HTR-8/SVneo (cell line): ENCODE measurements around the gene PPL.
A peak's percentile ranks its signal among the peaks of the same experiment; 100 is the strongest.

Source experiments
- DNase-seq: peaks from one replicate; pipeline ENCODE4 v3.0.0; 2011; ENCODE audit warnings: low spot score, mixed read lengths; ENCODE audit not compliant: insufficient read length
- FAIRE-seq: peaks from 2 replicates; lab custom pipeline; 2011; peaks lifted over from hg19 to GRCh38; lab: Jason Lieb, UNC

Gene PPL

GRCh38 chr16:4871071-4871470 lies 65.9 kb downstream of the PPL start:
- FAIRE-seq (no peak), DNase-seq (no peak)

GRCh38 chr16:4870138-4870671 lies 66.7 kb downstream of the PPL start:
- FAIRE-seq (no peak), DNase-seq (no peak)

DNA sequence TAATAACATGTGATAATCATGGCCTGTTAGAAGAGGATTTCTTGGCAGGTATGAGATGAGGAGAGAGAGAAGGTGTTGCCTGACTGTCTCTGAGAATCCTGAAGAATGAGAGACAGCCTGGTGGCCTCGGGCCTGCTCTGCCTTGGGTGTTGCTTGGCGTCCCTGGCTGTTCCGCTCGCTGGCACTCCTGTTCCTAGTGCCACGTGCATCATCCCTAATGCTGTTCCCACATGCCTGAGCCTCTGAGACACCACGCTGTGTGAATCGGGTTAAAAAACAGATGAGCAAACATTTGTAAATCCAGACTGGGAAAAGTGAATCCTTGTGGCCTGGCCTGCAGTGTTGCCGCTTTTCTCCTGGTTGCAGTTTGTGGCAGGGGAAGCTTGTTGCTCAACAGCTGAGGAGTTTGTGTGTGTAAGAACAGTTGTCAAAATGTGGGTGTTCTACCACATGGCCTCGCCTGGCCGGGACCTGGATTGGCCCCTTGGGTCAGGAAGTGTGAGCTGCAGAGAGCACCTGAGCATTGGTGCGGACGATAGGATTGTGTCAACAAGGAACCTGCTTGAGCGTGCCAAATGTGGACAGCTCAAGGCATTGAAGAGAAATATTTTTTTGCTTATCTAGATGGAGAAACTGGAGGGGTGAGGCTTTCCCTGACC lies 67.7 kb downstream of the PPL start:
- DNase-seq (no peak), FAIRE-seq (peak; percentile 46)

GRCh38 chr16:4868535-4868934 lies 68.4 kb downstream of the PPL start:
- no peak for FAIRE-seq

GRCh38 chr16:4868026-4868425 lies 68.9 kb downstream of the PPL start:
- DNase-seq (no peak), FAIRE-seq (no peak)

More at GRCh38 chr16:4868535-4868934, 68.4 kb downstream of the PPL start:
- no peak for DNase-seq

DNA sequence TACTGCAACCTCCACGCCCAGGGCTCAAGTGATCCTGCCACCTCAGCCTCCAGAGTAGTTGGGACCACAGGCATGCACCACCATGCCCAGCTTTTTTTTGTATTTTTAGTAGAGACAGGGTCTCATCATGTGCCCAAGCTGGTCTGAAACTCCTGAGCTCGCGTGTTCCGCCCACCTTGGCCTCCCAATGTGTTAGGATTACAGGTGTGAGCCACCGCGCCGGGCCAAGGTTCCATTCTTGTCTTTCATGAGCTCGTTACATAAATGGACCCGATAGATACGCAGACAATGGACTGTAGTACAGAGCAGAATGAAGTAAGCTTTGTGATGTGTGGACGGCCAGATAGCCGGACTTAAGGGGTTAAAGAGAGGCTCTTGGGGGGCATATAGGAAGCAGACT lies 70.4 kb downstream of the PPL start:
- no peak for DNase-seq
- no peak for FAIRE-seq

GRCh38 chr16:4865231-4865860 lies 71.6 kb downstream of the PPL start:
- FAIRE-seq, result no peak
- DNase-seq, result no peak

DNA sequence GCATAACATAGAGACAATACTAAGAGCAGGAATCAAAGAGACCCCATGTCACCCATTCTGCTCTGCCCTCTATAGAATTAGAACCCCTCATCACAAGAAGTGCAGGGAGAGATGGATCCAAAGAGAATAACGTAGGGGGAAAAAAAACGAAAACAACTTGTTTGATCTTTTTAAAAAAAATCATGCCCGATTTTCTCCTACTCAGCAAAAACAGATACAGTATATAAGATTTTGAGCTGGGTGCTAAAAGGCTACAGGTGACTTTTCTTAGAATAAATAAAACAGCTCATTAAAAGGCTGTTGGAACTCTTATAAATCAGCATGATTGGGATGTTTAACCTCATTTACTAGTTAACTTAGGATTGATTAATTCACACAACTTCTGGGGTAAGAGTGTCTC lies 72.2 kb downstream of the PPL start:
- no peak for FAIRE-seq
- DNase-seq, result no peak

DNA sequence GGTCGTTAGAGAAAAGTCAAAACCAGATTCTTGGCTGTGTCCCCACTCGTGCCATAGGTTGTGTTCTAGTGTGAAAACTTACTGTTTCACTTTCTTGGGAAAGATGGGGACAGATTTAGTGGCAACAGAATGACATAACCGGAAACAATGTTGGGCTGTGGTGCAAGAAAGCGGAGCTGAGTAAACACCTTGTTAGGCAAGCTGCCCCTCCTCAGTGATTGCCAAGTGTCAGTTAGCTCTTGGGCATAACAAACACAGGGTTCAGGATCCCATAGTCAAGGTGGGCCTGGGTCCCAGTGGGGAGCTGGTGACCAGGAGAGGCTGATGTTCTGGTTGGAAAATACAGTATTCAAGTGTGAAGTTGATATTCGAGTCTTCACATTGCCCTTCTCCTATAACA lies 74.3 kb downstream of the PPL start:
- FAIRE-seq (no peak), DNase-seq (no peak)

DNA sequence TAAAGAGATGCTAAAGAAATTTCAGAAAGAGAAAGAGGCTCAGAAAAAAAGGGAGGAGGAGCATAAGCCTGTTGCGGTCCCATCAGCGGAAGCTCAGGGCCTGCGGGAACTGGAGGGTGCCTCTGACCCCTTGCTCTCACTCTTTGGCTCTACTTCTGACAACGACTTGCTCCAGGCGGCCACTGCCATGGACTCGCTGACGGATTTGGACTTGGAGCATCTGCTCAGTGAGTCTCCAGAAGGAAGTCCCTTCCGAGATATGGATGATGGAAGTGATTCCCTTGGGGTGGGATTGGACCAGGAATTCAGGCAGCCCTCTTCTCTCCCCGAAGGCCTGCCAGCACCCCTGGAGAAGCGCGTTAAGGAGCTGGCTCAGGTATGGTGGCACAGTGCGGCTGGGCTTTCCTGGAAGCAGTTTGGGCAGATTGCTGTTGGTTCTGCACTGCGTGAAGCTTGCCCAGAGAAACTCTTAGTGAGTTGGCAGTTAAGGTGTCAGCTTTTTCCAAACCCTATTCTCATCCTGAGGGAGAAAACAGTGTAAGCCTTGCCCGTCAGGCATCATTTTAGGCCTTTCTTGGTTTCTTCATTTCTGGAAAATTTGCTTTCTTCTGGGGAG lies 76.1 kb downstream of the PPL start:
- no peak for DNase-seq

DNA sequence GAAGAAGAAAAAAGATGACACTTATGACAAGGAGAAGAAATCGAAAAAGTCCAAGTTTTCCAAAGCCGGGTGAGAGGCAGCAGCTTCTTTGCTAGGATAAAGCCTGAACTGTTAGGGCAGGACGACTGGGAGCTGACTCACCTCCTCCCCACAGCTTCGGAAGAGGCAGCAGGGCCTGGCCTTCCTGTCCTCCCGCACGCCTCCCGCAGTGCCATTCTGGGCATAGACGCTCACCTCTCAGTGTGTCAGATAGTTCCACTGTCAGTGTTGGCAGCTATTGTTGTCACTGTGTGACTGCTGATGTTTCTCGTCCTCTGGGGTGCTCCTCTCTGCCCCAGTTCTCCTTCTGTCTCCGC lies 77.1 kb downstream of the PPL start:
- DNase-seq, result no peak
- FAIRE-seq, result no peak

More for the DNA sequence above, 76.1 kb downstream of the PPL start:
- no peak for FAIRE-seq

- DNase-seq, result no peak
- FAIRE-seq, result no peak
Observed at GRCh38 chr16:4859190-4859899, 77.6 kb downstream of the PPL start.

DNA sequence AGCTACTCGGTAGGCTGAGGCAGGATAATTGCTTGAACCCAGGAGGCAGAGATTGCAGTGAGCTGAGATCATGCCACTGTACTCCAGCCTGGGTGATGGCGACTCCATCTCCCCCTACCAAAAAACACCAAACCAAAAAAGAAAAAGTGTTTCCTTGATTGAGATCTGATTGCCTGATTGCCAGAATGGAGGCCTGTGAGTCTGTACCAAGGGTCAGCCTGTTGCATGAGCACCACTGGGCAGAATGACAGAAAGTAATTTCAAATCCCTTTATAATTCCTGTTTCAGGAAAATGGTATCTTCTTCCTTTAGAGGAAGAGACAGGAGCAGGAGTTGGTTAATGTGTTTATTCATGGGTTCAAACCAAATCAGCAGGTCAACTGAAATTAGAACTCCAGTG lies 81.1 kb downstream of the PPL start:
- no peak for FAIRE-seq
- DNase-seq, result no peak

DNA sequence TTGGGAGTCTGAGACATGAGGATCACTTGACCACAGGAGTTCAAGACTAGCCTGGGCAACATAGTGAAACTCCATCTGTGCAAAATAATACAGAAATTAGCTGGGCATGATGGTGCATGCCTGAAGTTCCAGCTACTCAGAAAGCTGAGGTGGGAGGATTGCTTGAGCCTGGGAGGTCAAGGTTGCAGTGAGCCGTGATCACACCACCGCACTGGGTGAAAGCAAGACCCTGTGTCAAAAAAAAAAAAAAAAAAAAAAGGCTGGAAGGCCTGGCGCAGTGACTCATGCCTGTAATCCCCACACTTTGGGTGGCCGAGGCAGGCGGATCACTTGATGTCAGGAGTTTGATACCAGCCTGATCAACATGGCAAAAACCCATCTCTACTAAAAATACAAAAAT lies 81.6 kb downstream of the PPL start:
- FAIRE-seq, result no peak
- no peak for DNase-seq

- FAIRE-seq (no peak), DNase-seq (peak; percentile 21)
Observed at GRCh38 chr16:4852221-4852872, 84.6 kb downstream of the PPL start.

GRCh38 chr16:4850211-4850610 lies 86.7 kb downstream of the PPL start:
- no peak for FAIRE-seq
- DNase-seq, result no peak

- DNase-seq (peak; percentile 32), FAIRE-seq (no peak)
Observed at GRCh38 chr16:4847774-4848587, 89.0 kb downstream of the PPL start.

GRCh38 chr16:4846901-4847773 lies 89.8 kb downstream of the PPL start, which contains the start of the genes GLYR1 and UBN1:
Gene GLYR1 (minus strand): TSS chr16:4847288. CDS start chr16:4847265, 23 bp downstream.
Gene UBN1 (plus strand): TSS chr16:4847481. CDS start chr16:4852918, 5,437 bp downstream.
- FAIRE-seq (peak; percentile 90), DNase-seq (peak; percentile 97)
